Activated CD4-positive, alpha-beta memory T cell treated with anti-CD3 and anti-CD28 coated beads, Interleukin-2, amount 10 ng/mL, durations not matched to agents 7 days and 5 days (primary cell): ENCODE measurements around the gene ADA. TPM values are rescaled to one million over a fixed set of nuclear protein-coding genes. Genes with fewer than 3 reads are reported as not detected.

Source experiments
- CTCF ChIA-PET: fragments of 350-600 bp; sonication (Branson Sonifier 250); formaldehyde crosslinking; loops from one replicate; lab custom pipeline; 2021; ENCODE audit warnings: antibody characterized with exemption, inconsistent platforms; lab: Charles Lee
- POLR2A ChIA-PET: fragments of 350-600 bp; sonication (Branson Sonifier 250); formaldehyde crosslinking; loops from one replicate; lab custom pipeline; 2021; ENCODE audit warnings: antibody characterized with exemption; lab: Charles Lee
- DNase-seq: peaks from one replicate; pipeline ENCODE4 v3.0.0-alpha.2; 2020
- H3K27ac Mint-ChIP-seq: one replicate; pipeline ENCODE4 v1.8.0; 2021; ENCODE audit warnings: mild to moderate bottlenecking, mixed read lengths
- H3K27me3 Mint-ChIP-seq: one replicate; pipeline ENCODE4 v1.8.0; 2021; ENCODE audit warnings: mixed read lengths
- H3K36me3 Mint-ChIP-seq: one replicate; pipeline ENCODE4 v1.8.0; 2021; ENCODE audit warnings: low read depth, mixed read lengths
- H3K4me1 Mint-ChIP-seq: one replicate; pipeline ENCODE4 v1.8.0; 2021; ENCODE audit warnings: mixed read lengths
- H3K4me3 Mint-ChIP-seq: one replicate; pipeline ENCODE4 v1.8.0; 2021; ENCODE audit warnings: mild to moderate bottlenecking, mixed read lengths
- H3K9me3 Mint-ChIP-seq: one replicate; pipeline ENCODE4 v1.8.0; 2021; ENCODE audit warnings: mixed read lengths
- total RNA-seq, 2 experiments: library from RNA; stranded (reverse); gene quantifications; one replicate each; pipeline ENCODE4 v1.2.3, GENCODE V29; 2021

ADA gene
- total RNA-seq, 2 experiments from 2014 or later: 79.0 to 79.7 TPM

- H3K4me1 Mint-ChIP-seq: peaks cover 76% of the 10 kb centered on the region
- H3K27me3 Mint-ChIP-seq: no peaks in the 10 kb centered on the region
- peak overlapping the region; percentile 37 for H3K4me3 Mint-ChIP-seq
- ChIA-PET CTCF (interaction anchor here (0.8 to 5.7 kb wide), 3 partner anchors 8 to 41 kb away, joined by 4 to 26 read pairs (median 6); no protein-coding TSS in a partner anchor), POLR2A (interaction anchor here (0.8 to 2.4 kb wide), 11 partner anchors 8 to 332 kb away, joined by 3 to 15 read pairs (median 4); partner anchors contain the start of genes ADA, FITM2 and SERINC3)
- H3K9me3 Mint-ChIP-seq: peaks cover 5% of the 10 kb centered on the region
- DNase-seq: peak; percentile 45
- H3K27ac Mint-ChIP-seq: peak overlapping the region; percentile 93
- H3K36me3 Mint-ChIP-seq: peaks cover 43% of the 10 kb centered on the region
These were observed 9.0 kb downstream of the ADA start for GRCh38 chr20:44642203-44643153.

- H3K4me3 Mint-ChIP-seq: no peak overlapping the region
- peaks cover 48% of the 10 kb centered on the region for H3K36me3 Mint-ChIP-seq
- peaks cover 64% of the 10 kb centered on the region for H3K4me1 Mint-ChIP-seq
- POLR2A ChIA-PET: interaction anchor here (0.7 to 1.1 kb wide), 2 partner anchors 8 to 11 kb away, joined by 3 read pairs; no protein-coding TSS in a partner anchor
- no peaks in the 10 kb centered on the region for H3K27me3 Mint-ChIP-seq
- CTCF ChIA-PET: no interaction called here
- H3K9me3 Mint-ChIP-seq: peaks cover 5% of the 10 kb centered on the region
- H3K27ac Mint-ChIP-seq: peak overlapping the region; percentile 93
- no peak for DNase-seq
These were observed 10.2 kb downstream of the ADA start for GRCh38 chr20:44641325-44641724.

GRCh38 chr20:44640522-44640921 lies 11.0 kb downstream of the ADA start:
- Mint-ChIP-seq H3K4me3 (no peak overlapping the region), H3K27me3 (no peaks in the 10 kb centered on the region), H3K9me3 (peaks cover 5% of the 10 kb centered on the region), H3K4me1 (peaks cover 56% of the 10 kb centered on the region), H3K27ac (peak overlapping the region; percentile 40), H3K36me3 (peaks cover 54% of the 10 kb centered on the region)
- POLR2A ChIA-PET: interaction anchor here (1.5 kb wide), 1 partner anchor 9 kb away, joined by 3 read pairs; no protein-coding TSS in a partner anchor
- CTCF ChIA-PET: interaction anchor here (0.7 to 1.6 kb wide), 2 partner anchors 11 to 43 kb away, joined by 4 to 5 read pairs; no protein-coding TSS in a partner anchor
- no peak for DNase-seq

GRCh38 chr20:44637522-44638372 lies 13.8 kb downstream of the ADA start:
- Mint-ChIP-seq H3K27ac (no peak overlapping the region), H3K36me3 (peaks cover 78% of the 10 kb centered on the region), H3K4me1 (peaks cover 29% of the 10 kb centered on the region), H3K4me3 (no peak overlapping the region), H3K9me3 (peaks cover 5% of the 10 kb centered on the region), H3K27me3 (no peaks in the 10 kb centered on the region)
- POLR2A ChIA-PET: no interaction called here
- DNase-seq: no peak
- CTCF ChIA-PET: no interaction called here

GRCh38 chr20:44637042-44637441 lies 14.5 kb downstream of the ADA start:
- Mint-ChIP-seq H3K4me1 (peaks cover 22% of the 10 kb centered on the region), H3K4me3 (no peak overlapping the region), H3K9me3 (peaks cover 5% of the 10 kb centered on the region), H3K27ac (no peak overlapping the region), H3K36me3 (peaks cover 76% of the 10 kb centered on the region), H3K27me3 (no peaks in the 10 kb centered on the region)
- ChIA-PET CTCF (no interaction called here), POLR2A (no interaction called here)
- no peak for DNase-seq

GRCh38 chr20:44635877-44636276 lies 15.6 kb downstream of the ADA start:
- no peaks in the 10 kb centered on the region for H3K27me3 Mint-ChIP-seq
- H3K36me3 Mint-ChIP-seq: peaks cover 69% of the 10 kb centered on the region
- POLR2A ChIA-PET: no interaction called here

GRCh38 chr20:44633872-44634600 lies 17.5 kb downstream of the ADA start:
- H3K27ac Mint-ChIP-seq: no peak overlapping the region
- ChIA-PET POLR2A (interaction anchor here (1.0 to 2.6 kb wide), 3 partner anchors 8 to 12 kb away, joined by 3 to 12 read pairs (median 6); no protein-coding TSS in a partner anchor), CTCF (interaction anchor here (1.1 kb wide), 1 partner anchor 50 kb away, joined by 3 read pairs; no protein-coding TSS in a partner anchor)
- H3K4me1 Mint-ChIP-seq: peaks cover 2% of the 10 kb centered on the region
- no peak overlapping the region for H3K4me3 Mint-ChIP-seq
- H3K27me3 Mint-ChIP-seq: no peaks in the 10 kb centered on the region
- no peak for DNase-seq
- peaks cover 57% of the 10 kb centered on the region for H3K36me3 Mint-ChIP-seq
- H3K9me3 Mint-ChIP-seq: peaks cover 4% of the 10 kb centered on the region

More at GRCh38 chr20:44635877-44636276, 15.6 kb downstream of the ADA start:
- Mint-ChIP-seq H3K4me1 (peaks cover 10% of the 10 kb centered on the region), H3K4me3 (no peak overlapping the region), H3K9me3 (peaks cover 5% of the 10 kb centered on the region), H3K27ac (no peak overlapping the region)
- CTCF ChIA-PET: no interaction called here
- DNase-seq: no peak

- no peak for DNase-seq
- ChIA-PET POLR2A (interaction anchor here (1.0 to 2.6 kb wide), 3 partner anchors 8 to 12 kb away, joined by 3 to 12 read pairs (median 6); no protein-coding TSS in a partner anchor), CTCF (no interaction called here)
- Mint-ChIP-seq H3K27me3 (no peaks in the 10 kb centered on the region), H3K27ac (no peak overlapping the region), H3K36me3 (peaks cover 55% of the 10 kb centered on the region), H3K9me3 (no peaks in the 10 kb centered on the region), H3K4me1 (no peaks in the 10 kb centered on the region), H3K4me3 (no peak overlapping the region)
These were observed 18.2 kb downstream of the ADA start for GRCh38 chr20:44633187-44633810.

GRCh38 chr20:44632103-44632752 lies 19.3 kb downstream of the ADA start:
- Mint-ChIP-seq H3K4me3 (no peak overlapping the region), H3K4me1 (no peaks in the 10 kb centered on the region), H3K27ac (no peak overlapping the region), H3K36me3 (peaks cover 52% of the 10 kb centered on the region), H3K27me3 (no peaks in the 10 kb centered on the region), H3K9me3 (no peaks in the 10 kb centered on the region)
- DNase-seq: no peak
- ChIA-PET CTCF (no interaction called here), POLR2A (no interaction called here)

- ChIA-PET POLR2A (interaction anchor here (1.1 kb wide), 1 partner anchor 21 kb away, joined by 4 read pairs; no protein-coding TSS in a partner anchor), CTCF (interaction anchor here (1.3 kb wide), 2 partner anchors 21 to 54 kb away, joined by 3 to 4 read pairs; partner anchors contain the start of gene ADA)
- Mint-ChIP-seq H3K4me3 (no peak overlapping the region), H3K27ac (no peak overlapping the region), H3K27me3 (no peaks in the 10 kb centered on the region), H3K4me1 (no peaks in the 10 kb centered on the region), H3K9me3 (no peaks in the 10 kb centered on the region), H3K36me3 (peaks cover 48% of the 10 kb centered on the region)
- DNase-seq: no peak
These were observed 21.2 kb downstream of the ADA start for GRCh38 chr20:44630297-44630696.

- H3K9me3 Mint-ChIP-seq: no peaks in the 10 kb centered on the region
- H3K4me1 Mint-ChIP-seq: no peaks in the 10 kb centered on the region
- no peaks in the 10 kb centered on the region for H3K27me3 Mint-ChIP-seq
- POLR2A ChIA-PET: interaction anchor here (1.1 kb wide), 1 partner anchor 21 kb away, joined by 4 read pairs; no protein-coding TSS in a partner anchor
- DNase-seq: no peak
- CTCF ChIA-PET: interaction anchor here (1.3 kb wide), 1 partner anchor 54 kb away, joined by 4 read pairs; no protein-coding TSS in a partner anchor
- no peak overlapping the region for H3K27ac Mint-ChIP-seq
- H3K4me3 Mint-ChIP-seq: no peak overlapping the region
- H3K36me3 Mint-ChIP-seq: peaks cover 48% of the 10 kb centered on the region
These were observed 22.0 kb downstream of the ADA start for GRCh38 chr20:44629542-44629941.
